GM12878 (cell line): ENCODE data around the gene CD164L2. TPM values are rescaled to one million over a fixed set of nuclear protein-coding genes. Genes with fewer than 3 reads are reported as not detected.

Experiments
- ATAC-seq: fragments of 200-7000 bp; cut with Tn5 transposase; 3 replicates; pipeline ENCODE4 v1.9.1; 2020; ENCODE audit warnings: mild to moderate bottlenecking, moderate library complexity
- BruUV-seq: library from RNA; stranded (reverse); fragments of 400-500 nt; replicated peaks from 2 replicates; lab custom pipeline; 2021; lab: Mats Ljungman, UMichigan
- CTCF ChIA-PET: fragments of 300-600 bp; sonication (Branson Sonifier 250); formaldehyde crosslinking; extraction: SDS; loops from one replicate; lab custom pipeline; 2021; ENCODE audit warnings: inconsistent platforms; lab: Yijun Ruan, JAX
- POLR2A ChIA-PET: fragments of 350-600 bp; formaldehyde crosslinking; extraction: SDS; loops from one replicate; lab custom pipeline; 2021; ENCODE audit warnings: inconsistent platforms; lab: Charles Lee
- RAD21 ChIA-PET: fragments of 300-600 bp; sonication (Branson Sonifier 250); formaldehyde crosslinking; loops from one replicate; lab custom pipeline; 2023; ENCODE audit warnings: antibody characterized with exemption; ENCODE audit not compliant: unreplicated experiment; lab: Charles Lee
- SMC1A ChIA-PET: fragments of 300-600 bp; sonication (Branson Sonifier 250); formaldehyde crosslinking; loops from one replicate; lab custom pipeline; 2023; ENCODE audit not compliant: unreplicated experiment, uncharacterized antibody; lab: Charles Lee
- DNase-seq: peaks from one replicate; pipeline ENCODE4 v3.0.0-alpha.2; 2011; ENCODE audit warnings: low read depth, low spot score
- FAIRE-seq: peaks from 3 replicates; lab custom pipeline; 2011; peaks lifted over from hg19 to GRCh38; lab: Jason Lieb, UNC
- H2AFZ ChIP-seq: 2 replicates; pipeline ENCODE4 v1.6.0; 2011; ENCODE audit warnings: low read depth, low read length, control low read depth; ENCODE audit not compliant: control insufficient read depth
- H3K27ac ChIP-seq: 2 replicates; pipeline ENCODE4 v1.5.1; 2011; ENCODE audit warnings: control low read depth; ENCODE audit not compliant: control insufficient read depth, insufficient read depth
- H3K27me3 ChIP-seq, 2 experiments: replicated peaks in 1 of 2; 2 replicates each; pipeline versions ENCODE4 v1.6.0 to v1.6.1; 2011; ENCODE audit warnings: low read length in 1 of 2; ENCODE audit not compliant: control insufficient read depth in 2 of 2, insufficient read depth in 2 of 2
- H3K36me3 ChIP-seq, 2 experiments: 2 replicates each; pipeline ENCODE4 v1.5.1; 2011; ENCODE audit warnings: low read length in 1 of 2; ENCODE audit not compliant: control insufficient read depth in 2 of 2, insufficient read depth in 2 of 2
- H3K4me1 ChIP-seq: 2 replicates; pipeline ENCODE4 v1.6.1; 2011; ENCODE audit warnings: mild to moderate bottlenecking, low read length, moderate library complexity, mixed read lengths; ENCODE audit not compliant: control insufficient read depth, insufficient read depth
- H3K4me2 ChIP-seq: 2 replicates; pipeline ENCODE4 v1.6.0; 2011; ENCODE audit warnings: control low read depth; ENCODE audit not compliant: control insufficient read depth, insufficient read depth
- H3K4me3 ChIP-seq: fragments of 200-600 bp; sonication (generic); 2 replicates; pipeline ENCODE4 v1.5.1; 2016
- H3K79me2 ChIP-seq: 2 replicates; pipeline ENCODE4 v1.6.0; 2011; ENCODE audit warnings: low read length; ENCODE audit not compliant: control insufficient read depth, insufficient read depth
- H3K9ac ChIP-seq: 2 replicates; pipeline ENCODE4 v1.8.0; 2011; ENCODE audit warnings: low read length, control low read depth, mixed read lengths; ENCODE audit not compliant: control insufficient read depth, insufficient read depth
- H3K9me3 ChIP-seq: replicated peaks from 3 replicates; pipeline ENCODE4 v1.5.1; 2011; ENCODE audit warnings: mild to moderate bottlenecking, low read length; ENCODE audit not compliant: control insufficient read depth, insufficient read depth
- H4K20me1 ChIP-seq: 2 replicates; pipeline ENCODE4 v1.6.0; 2011; ENCODE audit not compliant: control insufficient read depth, insufficient read depth
- ATF2 ChIP-seq: IDR thresholded peaks from 2 replicates; pipeline ENCODE4 v1.6.1; 2012; ENCODE audit warnings: low read length, inconsistent platforms
- DPF2 ChIP-seq: fragments of 450-650 bp; IDR thresholded peaks from 2 replicates; pipeline ENCODE4 v1.6.1; 2017; ENCODE audit warnings: mild to moderate bottlenecking
- ESRRA ChIP-seq: IDR thresholded peaks from 2 replicates; pipeline ENCODE4 v1.6.1; 2012; ENCODE audit warnings: mild to moderate bottlenecking, low read length, improper control_type of control experiment
- GABPA ChIP-seq: IDR thresholded peaks from 2 replicates; pipeline ENCODE4 v1.6.1; 2014; ENCODE audit warnings: antibody characterized with exemption, low read depth, mild to moderate bottlenecking, inconsistent platforms
- HDGF ChIP-seq: fragments of 450-650 bp; IDR thresholded peaks from 2 replicates; pipeline ENCODE4 v1.6.1; 2016; ENCODE audit warnings: antibody characterized with exemption
- NFXL1 ChIP-seq: fragments of 450-650 bp; IDR thresholded peaks from 2 replicates; pipeline ENCODE4 v1.6.1; 2017; ENCODE audit warnings: antibody characterized with exemption, mild to moderate bottlenecking, borderline replicate concordance
- SIN3A ChIP-seq: IDR thresholded peaks from 2 replicates; pipeline ENCODE4 v1.6.1; 2012; ENCODE audit warnings: low read depth, low read length, improper control_type of control experiment
- SIX5 ChIP-seq: IDR thresholded peaks from 2 replicates; pipeline ENCODE4 v1.6.1; 2011; ENCODE audit warnings: mild to moderate bottlenecking, low read depth, low read length, moderate library complexity; ENCODE audit not compliant: severe bottlenecking
- ZNF274 ChIP-seq: IDR thresholded peaks from one replicate; pipeline ENCODE4 v1.8.0; 2011; ENCODE audit not compliant: insufficient read length, insufficient read depth
- WGBS: methylation state at CpG from one replicate; pipeline ENCODE4 v1.1.6; 2016; ENCODE audit warnings: low lambda C conversion rate; ENCODE audit not compliant: insufficient replicate concordance, insufficient coverage; ENCODE audit errors: missing lambda C conversion rate; 5-methylcytosine and 5-hydroxymethylcytosine counted together
- in situ Hi-C: fragments of 300-500 bp; cut with MboI; formaldehyde crosslinking; loops from 9 replicates; pipeline ENCODE4 v1.14.3; 2018; ENCODE audit warnings: mixed read lengths
- intact Hi-C: fragments of 100-400 bp; cut with micrococcal nuclease; formaldehyde crosslinking; loops from one replicate; pipeline ENCODE4 v1.14.2; 2022; ENCODE audit not compliant: unreplicated experiment
- polyA plus RNA-seq, 11 experiments: library from polyadenylated mRNA; depleted of rRNA in 4 of 11; unstranded in 6 of 11; stranded (reverse) in 5 of 11; fragments of >200 nt; fragmentation: Nextera tagmentation in 4 of 11; fragmentation: Illumina TruSeq in 1 of 11; extraction: Ambion mirVana in 4 of 11; extraction: Trizol in 1 of 11; gene quantifications; 1 replicate in 1 of 11; 2 replicates in 10 of 11; pipeline versions ENCODE4 v1.2.1 to v1.2.3, GENCODE V29; 2011 to 2016; ENCODE audit warnings: inconsistent platforms in 2 of 11, missing spikeins in 2 of 11, low read depth in 1 of 11
- total RNA-seq, 4 experiments: library from RNA; depleted of rRNA in 3 of 4; stranded (reverse); fragments of >200 nt in 3 of 4; fragmentation: Illumina TruSeq in 1 of 4; extraction: Trizol in 1 of 4; gene quantifications; 2 replicates each; pipeline versions ENCODE4 v1.2.1 to v1.2.3, GENCODE V29; 2013 to 2021
- TF ChIP-seq, protein P1 (sequence below): IDR thresholded peaks from 2 replicates; pipeline ENCODE4 v1.6.1; 2012; ENCODE audit warnings: low read depth, low read length, improper control_type of control experiment

The CD164L2 gene
- total and polyA plus RNA-seq, 10 of the 15 experiments (the other 5 are each of a cell fraction or from before 2014, with no cell fraction given), result not detected

DNA sequence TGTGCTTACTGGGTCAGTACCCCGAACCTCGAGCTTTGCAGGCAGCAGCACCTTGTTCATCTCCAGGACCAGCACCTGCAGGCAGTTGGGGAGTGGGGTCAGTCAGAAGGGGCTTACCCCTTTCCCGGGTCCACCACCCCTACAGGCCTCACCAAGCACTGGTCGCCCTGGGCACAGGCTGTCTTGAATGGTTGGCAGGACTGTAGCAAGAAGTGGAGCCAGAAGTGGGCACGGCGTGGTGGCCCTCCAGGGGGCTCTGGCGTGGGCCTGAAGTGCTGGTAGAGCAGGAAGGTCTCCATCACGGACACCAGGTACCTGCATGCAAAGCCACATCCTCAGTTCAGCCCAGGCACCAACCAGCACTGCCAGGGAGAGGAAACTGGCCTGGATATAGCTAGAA, 21.6 kb downstream of the CD164L2 start:
- Histone ChIP-seq H3K79me2 (no peaks in the 10 kb centered on the region), H3K4me1 (peaks cover 18% of the 10 kb centered on the region), H3K9ac (no peak overlapping the region), H3K27me3 (no peaks in the 10 kb centered on the region; a peak in 1 of 4 replicates)
- no peak for FAIRE-seq
- intact Hi-C loops, result no loop called here
- SMC1A ChIA-PET, result interaction anchor here (1.3 kb wide), 1 partner anchor 26 kb away, joined by 4 read pairs; no protein-coding TSS in a partner anchor
- POLR2A ChIA-PET, result interaction anchor here (1.1 kb wide), 1 partner anchor 244 kb away, joined by 3 read pairs; no protein-coding TSS in a partner anchor
- TF ChIP-seq ESRRA, result no peak
- TF ChIP-seq HDGF, result no peak
- TF ChIP-seq GABPA, result no peak
- TF ChIP-seq SIX5, result no peak
- TF ChIP-seq NFXL1, result no peak
- no peak for TF ChIP-seq ATF2
- TF ChIP-seq DPF2, result no peak
- no peak for TF ChIP-seq SIN3A
- TF ChIP-seq, protein P1, sequence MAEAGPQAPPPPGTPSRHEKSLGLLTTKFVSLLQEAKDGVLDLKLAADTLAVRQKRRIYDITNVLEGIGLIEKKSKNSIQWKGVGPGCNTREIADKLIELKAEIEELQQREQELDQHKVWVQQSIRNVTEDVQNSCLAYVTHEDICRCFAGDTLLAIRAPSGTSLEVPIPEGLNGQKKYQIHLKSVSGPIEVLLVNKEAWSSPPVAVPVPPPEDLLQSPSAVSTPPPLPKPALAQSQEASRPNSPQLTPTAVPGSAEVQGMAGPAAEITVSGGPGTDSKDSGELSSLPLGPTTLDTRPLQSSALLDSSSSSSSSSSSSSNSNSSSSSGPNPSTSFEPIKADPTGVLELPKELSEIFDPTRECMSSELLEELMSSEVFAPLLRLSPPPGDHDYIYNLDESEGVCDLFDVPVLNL, result no peak
- no peak for TF ChIP-seq ZNF274
- TF ChIP-seq, all 136 proteins: peak for 0
- no peak overlapping the region for H3K4me2 ChIP-seq
- ChIA-PET RAD21 (interaction anchor here (0.6 kb wide), 1 partner anchor 23 kb away, joined by 4 read pairs; no protein-coding TSS in a partner anchor), CTCF (interaction anchor here (1.8 to 2.4 kb wide), 2 partner anchors 9 to 30 kb away, joined by 5 to 9 read pairs; partner anchors contain the start of gene GPR3)
- DNase-seq (no peak), ATAC-seq (no peak)
- no TSS peak for BruUV-seq
- in situ Hi-C loops, result no loop called here
- no peaks in the 10 kb centered on the region for H3K36me3 ChIP-seq
- H3K4me3 ChIP-seq, result no peak overlapping the region
- no peak overlapping the region for H3K27ac ChIP-seq
- no peak overlapping the region for H2AFZ ChIP-seq
- H3K9me3 ChIP-seq, result no peaks in the 10 kb centered on the region
- no peaks in the 10 kb centered on the region for H4K20me1 ChIP-seq
- 76% methylated on average over 8 of the region's 8 CpGs for WGBS
